Body of pancreas (tissue), 4 donors: ENCODE data around the gene CDC26.

Source experiments
- CTCF ChIP-seq, 7 experiments: fragments of 450-650 bp in 4 of 7; fragments of 200-600 bp in 3 of 7; sonication (generic) in 3 of 7; IDR thresholded peaks; one replicate each; pipeline ENCODE4 v1.5.1; 2016 to 2019; ENCODE audit warnings: antibody characterized with exemption in 7 of 7
- POLR2A ChIP-seq, 3 donors: fragments of 450-650 bp; IDR thresholded peaks; one replicate each; pipeline ENCODE4 v1.6.1; 2016; ENCODE audit warnings: antibody characterized with exemption in 3 of 3, mild to moderate bottlenecking in 2 of 3

GRCh38 chr9:113261917-113262671 is 13.3 kb downstream of the CDC26 start:
- TF ChIP-seq POLR2A (IDR thresholded peaks at IDR 0.05) (no peak), CTCF (IDR thresholded peaks at IDR 0.05) (no peak)
